ENCODE data around the gene SAMD9L. TPM values are rescaled to one million over a fixed set of nuclear protein-coding genes. Genes with fewer than 3 reads are reported as not detected.

SAMD9L gene
- total RNA-seq (2014; rRNA removed; shearing (Covaris generic)) (6.6 and 10.8 TPM in 2 replicates), total RNA-seq (2022) (4.6 and 5.4 TPM in 2 replicates), Bru-seq, nascent RNA (percentile 49 among the genes with signal in this experiment), BruChase-seq, experiment 1, labeled RNA remaining after a 6-hour chase (percentile 53 among the genes with signal in this experiment), BruChase-seq, experiment 2, labeled RNA remaining after a 2-hour chase (percentile 59 among the genes with signal in this experiment)
- long read RNA-seq: 0 reads

GRCh38 chr7:93148144-93148543, at the start of gene SAMD9L:
Gene SAMD9L (minus strand): TSS chr7:93148385. CDS start chr7:93135971, 12,414 bp downstream.
- ChIA-PET POLR2A (interaction anchor here (1.2 to 1.8 kb wide), 2 partner anchors 28 to 30 kb away, joined by 3 to 6 read pairs; partner anchors contain the start of gene SAMD9), CTCF (ENCODE audit: unreplicated experiment) (no interaction called here)
- Histone ChIP-seq H4K20me1 (ENCODE audit: insufficient read depth, low read length) (no peaks in the 10 kb centered on the region), H2AFZ (ENCODE audit: low read length) (peak within 1 kb of the TSS; percentile 98), H3K4me1 (ENCODE audit: insufficient read depth, low read length, poor library complexity, severe bottlenecking) (peaks cover 30% of the 10 kb centered on the region), H3K36me3 (ENCODE audit: insufficient read depth, low read length) (no peaks in the 10 kb centered on the region), H3K9me2 (ENCODE audit: insufficient read depth, low read length) (no peaks in the 10 kb centered on the region), H3K9me3 (ENCODE audit: low read length) (no peaks in the 10 kb centered on the region), H3K79me2 (ENCODE audit: insufficient read depth, low read depth, low read length) (no peaks in the 10 kb centered on the region; the same call in 1 of the 2 replicates), H3K27ac (ENCODE audit: low read depth, low read length, poor library complexity, severe bottlenecking) (peak within 1 kb of the TSS; percentile 36), H3K4me2 (ENCODE audit: low read length) (peak within 1 kb of the TSS; percentile 93), H3K4me3 (ENCODE audit: low read depth, low read length, poor library complexity, severe bottlenecking) (peak within 1 kb of the TSS; percentile 72)
- intact Hi-C loops (cut with micrococcal nuclease; ENCODE audit: unreplicated experiment): no loop called here
- TF ChIP-seq, protein P1, sequence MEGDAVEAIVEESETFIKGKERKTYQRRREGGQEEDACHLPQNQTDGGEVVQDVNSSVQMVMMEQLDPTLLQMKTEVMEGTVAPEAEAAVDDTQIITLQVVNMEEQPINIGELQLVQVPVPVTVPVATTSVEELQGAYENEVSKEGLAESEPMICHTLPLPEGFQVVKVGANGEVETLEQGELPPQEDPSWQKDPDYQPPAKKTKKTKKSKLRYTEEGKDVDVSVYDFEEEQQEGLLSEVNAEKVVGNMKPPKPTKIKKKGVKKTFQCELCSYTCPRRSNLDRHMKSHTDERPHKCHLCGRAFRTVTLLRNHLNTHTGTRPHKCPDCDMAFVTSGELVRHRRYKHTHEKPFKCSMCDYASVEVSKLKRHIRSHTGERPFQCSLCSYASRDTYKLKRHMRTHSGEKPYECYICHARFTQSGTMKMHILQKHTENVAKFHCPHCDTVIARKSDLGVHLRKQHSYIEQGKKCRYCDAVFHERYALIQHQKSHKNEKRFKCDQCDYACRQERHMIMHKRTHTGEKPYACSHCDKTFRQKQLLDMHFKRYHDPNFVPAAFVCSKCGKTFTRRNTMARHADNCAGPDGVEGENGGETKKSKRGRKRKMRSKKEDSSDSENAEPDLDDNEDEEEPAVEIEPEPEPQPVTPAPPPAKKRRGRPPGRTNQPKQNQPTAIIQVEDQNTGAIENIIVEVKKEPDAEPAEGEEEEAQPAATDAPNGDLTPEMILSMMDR (conservative IDR thresholded peaks at IDR 0.05; ENCODE audit: low read length): no peak
- no peak for TF ChIP-seq EZH2phosphoT487 (IDR thresholded peaks at IDR 0.05; ENCODE audit: borderline replicate concordance, low read depth, low read length)
- no TSS peak for BruUV-seq (replicated peaks)
- DNase-seq (ENCODE audit: low spot score): peak; percentile 54

DNA sequence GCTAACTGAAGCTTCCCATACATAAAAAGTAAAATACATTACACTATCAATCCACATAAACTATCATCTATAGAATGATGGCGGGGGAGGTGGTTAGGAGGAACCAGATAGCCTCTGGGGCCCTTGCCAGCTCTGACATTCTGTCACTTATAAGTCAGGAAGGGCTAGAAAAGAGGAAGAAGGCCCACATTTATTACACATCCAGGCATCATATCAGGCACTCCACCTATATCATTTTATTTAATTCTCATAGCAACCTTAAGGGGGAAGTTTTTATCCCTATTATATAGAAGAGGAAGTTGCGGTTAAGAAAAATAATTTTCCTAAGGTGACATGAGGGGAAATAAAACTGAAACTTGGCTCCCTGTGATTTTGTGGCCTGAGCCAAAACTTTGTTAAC, 48.2 kb upstream of the SAMD9L start:
- CTCF ChIA-PET (ENCODE audit: unreplicated experiment): interaction anchor here (0.6 kb wide), 1 partner anchor 775 kb away, joined by 3 read pairs; no protein-coding TSS in a partner anchor
- no peak overlapping the region for H3K4me2 ChIP-seq (ENCODE audit: low read length)

More for the DNA sequence above, 48.2 kb upstream of the SAMD9L start:
- no peaks in the 10 kb centered on the region for H3K9me3 ChIP-seq (ENCODE audit: low read length)
- TF ChIP-seq, protein P1 (conservative IDR thresholded peaks at IDR 0.05; ENCODE audit: low read length): no peak
- no peak for TF ChIP-seq EZH2phosphoT487 (IDR thresholded peaks at IDR 0.05; ENCODE audit: borderline replicate concordance, low read depth, low read length)
- H3K4me3 ChIP-seq (ENCODE audit: low read depth, low read length, poor library complexity, severe bottlenecking): no peak overlapping the region
- POLR2A ChIA-PET: interaction anchor here (0.6 to 1.2 kb wide), 2 partner anchors 59 to 378 kb away, joined by 3 to 4 read pairs; no protein-coding TSS in a partner anchor
- H3K4me1 ChIP-seq (ENCODE audit: insufficient read depth, low read length, poor library complexity, severe bottlenecking): peaks cover 6% of the 10 kb centered on the region
- intact Hi-C loops (cut with micrococcal nuclease; ENCODE audit: unreplicated experiment): no loop called here
- BruUV-seq (replicated peaks): no TSS peak
- DNase-seq (ENCODE audit: low spot score): no peak
- no peaks in the 10 kb centered on the region for H3K36me3 ChIP-seq (ENCODE audit: insufficient read depth, low read length)
- H3K27ac ChIP-seq (ENCODE audit: low read depth, low read length, poor library complexity, severe bottlenecking): no peak overlapping the region
- H4K20me1 ChIP-seq (ENCODE audit: insufficient read depth, low read length): no peaks in the 10 kb centered on the region
- no peak overlapping the region for H2AFZ ChIP-seq (ENCODE audit: low read length)
- no peaks in the 10 kb centered on the region for H3K79me2 ChIP-seq (ENCODE audit: insufficient read depth, low read depth, low read length)
- H3K9me2 ChIP-seq (ENCODE audit: insufficient read depth, low read length): no peaks in the 10 kb centered on the region
